Fibroblast of gingiva (primary cell): ENCODE measurements around the gene PLPP3.

Source experiments
- DNase-seq: peaks from one replicate; pipeline ENCODE4 v3.0.0-alpha.2; 2011; ENCODE audit warnings: low read depth

The PLPP3 gene

DNA sequence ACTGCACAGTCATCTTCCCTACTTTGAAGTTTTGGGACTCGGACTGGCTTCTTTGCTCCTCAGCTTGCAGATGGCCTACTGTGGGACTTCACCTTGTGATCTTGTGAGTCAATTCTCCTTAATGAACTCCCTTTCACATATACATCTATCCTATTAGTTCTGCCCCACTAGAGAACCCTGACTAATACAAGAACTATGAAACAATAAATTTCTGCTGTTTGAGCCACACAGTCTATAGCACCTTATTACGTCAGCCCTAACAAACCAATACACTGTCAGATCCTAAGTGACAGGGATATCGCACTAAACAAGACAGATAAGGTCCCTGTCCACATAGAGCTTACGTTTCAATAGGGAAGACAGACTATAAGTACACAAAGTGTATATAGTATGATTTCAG lies 120.1 kb downstream of the PLPP3 start:
- DNase-seq, result no peak

GRCh38 chr1:56457756-56458375 lies 121.5 kb downstream of the PLPP3 start:
- DNase-seq, result no peak

- no peak for DNase-seq
Observed at GRCh38 chr1:56456435-56457101, 122.8 kb downstream of the PLPP3 start.

DNA sequence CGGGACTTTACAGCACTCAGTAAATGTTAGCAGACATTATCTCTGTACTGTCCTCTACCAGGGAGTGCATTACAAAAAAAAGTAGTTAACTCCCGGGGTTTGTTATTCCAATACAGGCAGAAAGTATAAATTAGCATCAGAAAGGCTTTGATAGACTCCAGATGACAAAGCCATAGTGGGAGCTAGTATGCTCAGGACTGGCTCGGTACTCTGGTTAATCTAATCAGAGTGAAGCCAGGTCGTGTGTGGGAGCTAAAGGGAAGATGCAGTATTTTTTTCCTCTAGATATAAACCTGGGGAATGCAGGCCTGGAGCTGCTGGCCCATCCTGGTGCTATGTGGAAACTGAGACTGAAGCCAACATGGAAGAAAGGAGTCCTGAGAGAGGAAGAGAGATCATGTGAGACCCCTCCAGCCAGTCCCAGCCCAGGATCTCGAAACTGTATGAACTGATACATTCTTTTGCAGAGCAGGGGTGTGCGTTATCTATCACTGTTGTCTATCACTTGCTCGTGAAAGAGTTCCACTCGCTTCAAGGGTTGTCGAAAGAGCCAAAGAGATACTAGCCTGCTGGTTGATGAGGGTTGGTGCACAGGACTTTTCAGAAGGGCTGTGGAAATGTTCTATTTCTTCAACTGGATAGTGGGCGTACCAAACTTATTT lies 125.8 kb downstream of the PLPP3 start:
- DNase-seq, result no peak

GRCh38 chr1:56453016-56453415 lies 126.3 kb downstream of the PLPP3 start:
- DNase-seq, result no peak

GRCh38 chr1:56452027-56453011 lies 127.0 kb downstream of the PLPP3 start:
- peak; percentile 5 for DNase-seq

- DNase-seq, result no peak
Observed at GRCh38 chr1:56451491-56451890, 127.9 kb downstream of the PLPP3 start.

- no peak for DNase-seq
Observed at GRCh38 chr1:56450004-56450666, 129.2 kb downstream of the PLPP3 start.

- DNase-seq, result peak; percentile 25
Observed at GRCh38 chr1:56448529-56449300, 130.6 kb downstream of the PLPP3 start.

DNA sequence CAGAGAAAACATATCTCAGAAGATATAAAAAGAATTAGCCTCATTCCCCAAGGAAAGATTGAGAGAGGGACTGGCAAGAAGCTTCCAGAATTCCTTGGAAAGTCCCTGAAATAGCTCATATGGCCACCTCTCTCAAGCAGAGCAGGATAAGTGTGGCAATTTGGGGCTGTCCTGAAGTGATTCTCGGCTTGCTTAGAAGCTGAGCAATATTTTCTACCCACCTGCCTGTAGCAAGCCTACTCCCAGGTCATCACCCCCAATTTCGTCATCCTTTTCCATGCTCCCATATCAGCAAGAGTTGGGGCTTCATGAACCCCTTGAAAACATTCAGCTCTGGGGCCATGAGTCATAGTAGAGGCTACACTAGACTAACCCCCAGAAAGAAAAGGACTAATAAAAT lies 131.5 kb downstream of the PLPP3 start:
- no peak for DNase-seq

GRCh38 chr1:56446531-56447098 lies 132.7 kb downstream of the PLPP3 start:
- peak; percentile 70 for DNase-seq

- DNase-seq, result no peak
Observed at GRCh38 chr1:56444960-56445646, 134.3 kb downstream of the PLPP3 start.
